PC-3 (cell line): Measurements from ENCODE around the gene ARSG. TPM values are rescaled to one million over a fixed set of nuclear protein-coding genes. Genes with fewer than 3 reads are reported as not detected.

Experiments
- ATAC-seq: fragments of 200-7000 bp; cut with Tn5 transposase; 2 replicates; pipeline ENCODE4 v1.9.1; 2020; ENCODE audit warnings: mild to moderate bottlenecking, moderate library complexity
- Bru-seq: library from RNA; stranded (reverse); fragments of 400-500 nt; gene quantifications from one replicate; lab custom pipeline; 2021; lab: Mats Ljungman, UMichigan
- BruChase-seq, 2 experiments: library from RNA; stranded (reverse); fragments of 400-500 nt; gene quantifications; one replicate each; lab custom pipeline; 2021; lab: Mats Ljungman, UMichigan
- BruUV-seq: library from RNA; stranded (reverse); fragments of 400-500 nt; replicated peaks from 2 replicates; lab custom pipeline; 2021; lab: Mats Ljungman, UMichigan
- CTCF ChIA-PET: fragments of 300-600 bp; sonication (Branson Sonifier 250); formaldehyde crosslinking; loops from one replicate; lab custom pipeline; 2022; ENCODE audit warnings: antibody characterized with exemption; lab: Charles Lee
- POLR2A ChIA-PET: fragments of 300-600 bp; sonication (Branson Sonifier 250); formaldehyde crosslinking; loops from one replicate; lab custom pipeline; 2022; ENCODE audit warnings: antibody characterized with exemption; ENCODE audit not compliant: unreplicated experiment; lab: Charles Lee
- DNase-seq: peaks from one replicate; pipeline ENCODE4 v3.0.0-alpha.2; 2015
- H2AFZ ChIP-seq: fragments of 300-600 bp; sonication (generic); 2 replicates; pipeline ENCODE4 v1.6.0; 2016; ENCODE audit warnings: antibody characterized with exemption, low read length
- H3F3A ChIP-seq: fragments of 300-600 bp; sonication (generic); one replicate; pipeline ENCODE4 v1.6.0; 2017; ENCODE audit warnings: antibody characterized with exemption, low read length, control low read depth, mild to moderate bottlenecking; ENCODE audit not compliant: unreplicated experiment
- H3K27ac ChIP-seq: fragments of 300-600 bp; sonication (generic); 2 replicates; pipeline ENCODE4 v1.5.1; 2016; ENCODE audit warnings: mild to moderate bottlenecking, low read length
- H3K27me3 ChIP-seq: fragments of 300-600 bp; sonication (generic); 2 replicates; pipeline ENCODE4 v1.6.1; 2016; ENCODE audit warnings: low read length, mixed read lengths
- H3K36me3 ChIP-seq: fragments of 300-600 bp; sonication (generic); 2 replicates; pipeline ENCODE4 v1.6.1; 2016; ENCODE audit warnings: low read depth, mixed run types, low read length, mixed read lengths
- H3K4me1 ChIP-seq: fragments of 300-600 bp; sonication (generic); 2 replicates; pipeline ENCODE4 v1.5.1; 2016; ENCODE audit warnings: low read length; ENCODE audit not compliant: insufficient read depth
- H3K4me2 ChIP-seq: fragments of 300-600 bp; sonication (generic); 2 replicates; pipeline ENCODE4 v1.6.0; 2016; ENCODE audit warnings: low read length
- H3K4me3 ChIP-seq: fragments of 300-600 bp; sonication (generic); 2 replicates; pipeline ENCODE4 v1.5.1; 2016; ENCODE audit warnings: mild to moderate bottlenecking, low read length, mixed read lengths
- H3K79me2 ChIP-seq: fragments of 300-600 bp; sonication (generic); 2 replicates; pipeline ENCODE4 v1.6.1; 2017; ENCODE audit warnings: low read length, mixed read lengths
- H3K9ac ChIP-seq: fragments of 300-600 bp; sonication (generic); 2 replicates; pipeline ENCODE4 v1.6.0; 2016; ENCODE audit warnings: mild to moderate bottlenecking, low read length
- H3K9me2 ChIP-seq: fragments of 300-600 bp; sonication (generic); replicated peaks from 2 replicates; pipeline ENCODE4 v1.6.1; 2016; ENCODE audit warnings: mixed run types, low read length, mixed read lengths
- H3K9me3 ChIP-seq: fragments of 300-600 bp; sonication (generic); 2 replicates; pipeline ENCODE4 v1.6.1; 2016; ENCODE audit warnings: low read length, mixed read lengths
- H4K20me1 ChIP-seq: fragments of 300-600 bp; sonication (generic); 2 replicates; pipeline ENCODE4 v1.6.1; 2016; ENCODE audit warnings: low read length, mixed read lengths
- CTCF ChIP-seq: fragments of 300-600 bp; sonication (generic); conservative IDR thresholded peaks from 2 replicates; pipeline ENCODE4 v1.5.1; 2017; ENCODE audit warnings: antibody characterized with exemption, low read depth, mild to moderate bottlenecking, low read length
- EZH2 ChIP-seq: fragments of 300-600 bp; sonication (generic); IDR thresholded peaks from one replicate; pipeline ENCODE4 v1.6.1; 2017; ENCODE audit warnings: antibody characterized with exemption, mild to moderate bottlenecking, low read length; ENCODE audit not compliant: unreplicated experiment
- EZH2phosphoT487 ChIP-seq: fragments of 300-600 bp; sonication (generic); IDR thresholded peaks from 2 replicates; pipeline ENCODE4 v1.6.1; 2018; ENCODE audit warnings: mild to moderate bottlenecking, antibody characterized with exemption, low read length, borderline replicate concordance
- intact Hi-C: fragments of 100-400 bp; cut with micrococcal nuclease; formaldehyde crosslinking; loops from 2 replicates; pipeline ENCODE4 v1.9.0; 2023
- long read RNA-seq: library from polyadenylated mRNA; unstranded; transcript quantifications from one replicate; pipeline ENCODE4 v2.0.0, GENCODE V29; 2021; ENCODE audit not compliant: unreplicated experiment
- total RNA-seq: library from RNA; depleted of rRNA; stranded (reverse); fragments of >200 nt; gene quantifications from 2 replicates; pipeline ENCODE4 v1.2.3, GENCODE V29; 2014; rRNA removed

Gene ARSG
- total RNA-seq (1.3 and 2.1 TPM in 2 replicates), Bru-seq, nascent RNA (percentile 18 among the genes with signal in this experiment), BruChase-seq, experiment 1, labeled RNA remaining after a 6-hour chase (percentile 12 among the genes with signal in this experiment), BruChase-seq, experiment 2, labeled RNA remaining after a 2-hour chase (percentile 13 among the genes with signal in this experiment)
- long read RNA-seq, partial matches to known transcripts, result 10 of 10 reads
- long read RNA-seq, other reads (novel, unspliced or antisense), result 0 of 10 reads

DNA sequence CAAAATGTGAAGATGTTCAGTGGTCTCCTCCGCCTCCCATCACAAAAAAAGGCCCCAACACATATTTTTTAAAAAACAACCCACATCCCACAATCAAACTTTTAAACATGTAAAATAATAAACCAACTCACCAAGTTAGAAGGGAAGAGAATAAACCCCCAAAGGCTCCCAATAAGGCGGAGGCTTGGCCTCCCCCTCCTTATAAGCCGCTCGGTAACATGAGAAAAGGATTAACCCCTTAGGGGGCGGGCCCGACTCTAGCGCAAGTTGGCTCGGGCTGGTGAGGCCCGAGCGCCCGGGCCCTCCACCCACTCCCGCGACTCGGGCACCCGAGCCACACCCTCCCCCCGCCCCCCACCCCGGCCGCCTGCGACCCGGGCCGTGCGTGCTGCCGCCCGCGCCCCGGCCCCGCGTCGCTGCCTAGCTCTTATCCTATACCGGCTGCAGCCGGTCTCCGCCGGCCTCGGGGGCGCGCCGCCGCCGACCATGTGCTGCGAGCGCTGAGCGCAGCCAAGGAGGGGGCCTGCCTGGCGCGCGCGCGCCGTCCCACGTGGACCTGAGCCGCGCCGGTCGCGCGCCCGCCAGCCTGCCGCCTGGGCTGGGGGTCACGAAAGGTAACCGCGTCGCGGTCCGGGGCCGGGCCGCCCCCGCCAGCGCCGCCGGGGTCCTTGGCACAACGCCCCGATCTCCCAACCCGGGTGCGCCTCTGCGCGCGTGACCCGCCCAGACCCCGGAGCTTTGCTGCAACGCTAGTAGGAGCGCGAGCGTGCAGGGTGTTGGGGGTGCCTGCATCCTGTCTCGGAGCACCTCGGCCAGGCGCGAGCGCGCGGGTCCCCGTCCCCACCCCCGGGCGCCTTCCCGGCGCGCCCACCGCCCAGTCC lies at the start of gene ARSG, which contains the start of gene SLC16A6:
TSS of gene ARSG (plus strand) at position 541 of the 881 bp plus-strand sequence. CDS start 15,999 bp downstream, outside the sequence.
TSS of gene SLC16A6 (minus strand) at position 173 of the 881 bp plus-strand sequence. CDS start 12,807 bp downstream, outside the sequence.
- H3K36me3 ChIP-seq, result no peaks in the 10 kb centered on the region
- no peaks in the 10 kb centered on the region for H3K79me2 ChIP-seq
- H3K4me1 ChIP-seq, result peaks cover 33% of the 10 kb centered on the region

GRCh38 chr17:68246271-68247028 lies 44.8 kb upstream of the ARSG start:
- Histone ChIP-seq H3K9ac (peak overlapping the region; percentile 87; the same call in 1 of the 2 replicates), H3K4me2 (peak overlapping the region; percentile 93), H3K4me3 (peak overlapping the region; percentile 89; the same call in 1 of the 2 replicates)

More for the DNA sequence above, at the start of gene ARSG, which contains the start of gene SLC16A6:
- Histone ChIP-seq H2AFZ (peak within 1 kb of the TSS; percentile 76), H3K4me2 (peak within 1 kb of the TSS; percentile 97), H4K20me1 (no peaks in the 10 kb centered on the region), H3K9me2 (no peaks in the 10 kb centered on the region), H3F3A (no peaks in the 10 kb centered on the region), H3K9me3 (no peaks in the 10 kb centered on the region), H3K27me3 (0 out of 2 replicates have a peak, but pooled peaks cover 3% of the 10 kb centered on the region), H3K27ac (peak within 1 kb of the TSS; percentile 72), H3K4me3 (peak within 1 kb of the TSS; percentile 75), H3K9ac (peak within 1 kb of the TSS; percentile 89)
- ATAC-seq (peak; percentile 47), DNase-seq (peak; percentile 82)
- no TSS peak for BruUV-seq
- ChIA-PET POLR2A (interaction anchor here (0.6 kb wide), 2 partner anchors 43 to 98 kb away, joined by 3 to 7 read pairs; no protein-coding TSS in a partner anchor), CTCF (no interaction called here)
- TF ChIP-seq CTCF (no peak), EZH2 (no peak), EZH2phosphoT487 (peak; percentile 23; the same call in 1 of the 2 replicates)
- intact Hi-C loops, result no loop called here

More at GRCh38 chr17:68246271-68247028, 44.8 kb upstream of the ARSG start:
- Histone ChIP-seq H3K4me1 (peaks cover 11% of the 10 kb centered on the region), H3K27me3 (no peaks in the 10 kb centered on the region), H3K79me2 (peaks cover 18% of the 10 kb centered on the region), H3F3A (no peaks in the 10 kb centered on the region), H4K20me1 (no peaks in the 10 kb centered on the region), H3K9me3 (no peaks in the 10 kb centered on the region), H3K36me3 (no peaks in the 10 kb centered on the region), H2AFZ (no peak overlapping the region), H3K9me2 (no peaks in the 10 kb centered on the region), H3K27ac (no peak overlapping the region)
- intact Hi-C loops, result loop anchor here (5.0 kb wide), 2 partner anchors 44 to 211 kb away; partner anchors contain the start of gene WIPI1
- POLR2A ChIA-PET, result no interaction called here
- no peak for ATAC-seq
- CTCF ChIA-PET, result no interaction called here
- BruUV-seq, result TSS peak; percentile 69
- DNase-seq, result no peak
- TF ChIP-seq EZH2phosphoT487 (no peak), CTCF (no peak)
